GM12801 (cell line): ENCODE results near the gene PID1.

Source experiments
- CTCF ChIP-seq: IDR thresholded peaks from one replicate; pipeline ENCODE4 v1.5.1; 2011; ENCODE audit warnings: control low read depth; ENCODE audit not compliant: insufficient read length; ENCODE audit errors: extremely low read depth

PID1 gene

GRCh38 chr2:229088966-229089700 is 182.0 kb downstream of the PID1 start:
- no peak for TF ChIP-seq CTCF

- TF ChIP-seq CTCF = no peak
These were observed 182.6 kb downstream of the PID1 start for GRCh38 chr2:229088517-229088913.

- no peak for TF ChIP-seq CTCF
These were observed 183.1 kb downstream of the PID1 start for GRCh38 chr2:229087843-229088516.

GRCh38 chr2:229087267-229087666 is 183.8 kb downstream of the PID1 start:
- no peak for TF ChIP-seq CTCF

- TF ChIP-seq CTCF = no peak
These were observed 185.6 kb downstream of the PID1 start for GRCh38 chr2:229085439-229085838.

- TF ChIP-seq CTCF = no peak
These were observed 186.6 kb downstream of the PID1 start for GRCh38 chr2:229084447-229084846.

GRCh38 chr2:229083606-229084340 is 187.3 kb downstream of the PID1 start:
- no peak for TF ChIP-seq CTCF
